HG03442 (cell line): Measurements from ENCODE around the gene SMIM41.
A peak's percentile ranks its signal among the peaks of the same experiment; 100 is the strongest.

Experiments used
- ATAC-seq: cut with Tn5 transposase; IDR thresholded peaks from one replicate; pipeline ENCODE4 v1.9.1; 2021; ENCODE audit warnings: mild to moderate bottlenecking, moderate library complexity; ENCODE audit not compliant: unreplicated experiment

The SMIM41 gene

GRCh38 chr12:52063082-52063924, 16.2 kb upstream of the SMIM41 start:
- no peak for ATAC-seq

GRCh38 chr12:52063981-52064649, 15.4 kb upstream of the SMIM41 start:
- no peak for ATAC-seq

- no peak for ATAC-seq
These were observed 13.0 kb upstream of the SMIM41 start for GRCh38 chr12:52066346-52067080.

- ATAC-seq: no peak
These were observed 12.5 kb upstream of the SMIM41 start for GRCh38 chr12:52067081-52067374.

GRCh38 chr12:52069327-52070184, 9.9 kb upstream of the SMIM41 start, which contains the start of gene ATG101:
Gene ATG101, plus strand, starts transcription at chr12:52069978. Its CDS starts 3,673 bp downstream, at chr12:52073651.
- peak; percentile 92 for ATAC-seq

GRCh38 chr12:52070185-52070925, 9.1 kb upstream of the SMIM41 start:
- ATAC-seq: no peak

GRCh38 chr12:52073531-52074381, 5.7 kb upstream of the SMIM41 start:
- ATAC-seq: no peak

- ATAC-seq: no peak
These were observed 4.4 kb upstream of the SMIM41 start for GRCh38 chr12:52074971-52075724.

GRCh38 chr12:52076811-52077210, 2.7 kb upstream of the SMIM41 start:
- ATAC-seq: no peak

GRCh38 chr12:52078276-52078675, 1.2 kb upstream of the SMIM41 start:
- no peak for ATAC-seq

- ATAC-seq: no peak
These were observed 1.1 kb downstream of the SMIM41 start for GRCh38 chr12:52080403-52081251.

GRCh38 chr12:52081263-52081733, 1.8 kb downstream of the SMIM41 start:
- no peak for ATAC-seq

GRCh38 chr12:52082026-52082668, 2.6 kb downstream of the SMIM41 start:
- no peak for ATAC-seq

GRCh38 chr12:52082669-52082987, 3.1 kb downstream of the SMIM41 start:
- ATAC-seq: no peak

GRCh38 chr12:52082988-52083637, 3.6 kb downstream of the SMIM41 start:
- ATAC-seq: no peak

- no peak for ATAC-seq
These were observed 4.1 kb downstream of the SMIM41 start for GRCh38 chr12:52083638-52083996.
